HepG2 (cell line): ENCODE measurements around the gene ACAD11. TPM values are rescaled to one million over a fixed set of nuclear protein-coding genes. Genes with fewer than 3 reads are reported as not detected.

Source experiments
- ARNT ChIP-seq: fragments of 450-650 bp; IDR thresholded peaks from 2 replicates; pipeline ENCODE4 v1.6.1; 2017
- DNMT3B ChIP-seq: conservative IDR thresholded peaks from 2 replicates; pipeline ENCODE4 v1.6.1; 2016; ENCODE audit warnings: missing biosample characterization, control low read depth
- DPF2 ChIP-seq: sonication (generic); formaldehyde crosslinking; IDR thresholded peaks from 2 replicates; pipeline ENCODE4 v1.4.0; 2020; ENCODE audit warnings: mild to moderate bottlenecking, low read depth, missing genetic modification reagents, borderline replicate concordance
- GPN1 ChIP-seq: sonication (generic); formaldehyde crosslinking; IDR thresholded peaks from 2 replicates; pipeline ENCODE4 v1.5.1; 2020; ENCODE audit warnings: missing genetic modification reagents, borderline replicate concordance
- HNF1B ChIP-seq: sonication (generic); formaldehyde crosslinking; IDR thresholded peaks from 2 replicates; pipeline ENCODE4 v1.5.1; 2020; ENCODE audit warnings: mild to moderate bottlenecking, moderate library complexity, missing genetic modification reagents
- HNF4G ChIP-seq, 2 experiments: sonication (generic) in 1 of 2; formaldehyde crosslinking in 1 of 2; IDR thresholded peaks; 2 replicates each; pipeline versions ENCODE4 v1.4.0 to v1.6.1; 2011 to 2020; ENCODE audit warnings: borderline replicate concordance in 2 of 2, low read depth in 2 of 2, mild to moderate bottlenecking in 2 of 2, low read length in 1 of 2, missing genetic modification reagents in 1 of 2, moderate library complexity in 1 of 2
- MED8 ChIP-seq: sonication (generic); formaldehyde crosslinking; IDR thresholded peaks from 2 replicates; pipeline ENCODE4 v1.8.1; 2023; ENCODE audit warnings: mild to moderate bottlenecking, missing genetic modification reagents; ENCODE audit not compliant: insufficient replicate concordance
- NFKB2 ChIP-seq: sonication (generic); formaldehyde crosslinking; IDR thresholded peaks from 2 replicates; pipeline ENCODE4 v1.4.0; 2020; ENCODE audit warnings: missing genetic modification reagents, borderline replicate concordance
- PAWR ChIP-seq: sonication (generic); formaldehyde crosslinking; IDR thresholded peaks from 2 replicates; pipeline ENCODE4 v1.4.0; 2020; ENCODE audit warnings: missing genetic modification reagents, mild to moderate bottlenecking, borderline replicate concordance
- PCBP1 ChIP-seq: fragments of 200-400 bp; formaldehyde crosslinking; IDR thresholded peaks from 2 replicates; pipeline ENCODE4 v1.6.1; 2017; ENCODE audit warnings: mild to moderate bottlenecking, low read depth, low read length, borderline replicate concordance
- RFX3 ChIP-seq: IDR thresholded peaks from 2 replicates; pipeline ENCODE4 v1.6.1; 2016; ENCODE audit warnings: missing biosample characterization, missing genetic modification reagents
- RORA ChIP-seq: sonication (generic); formaldehyde crosslinking; IDR thresholded peaks from 2 replicates; pipeline ENCODE4 v1.5.0; 2020; ENCODE audit warnings: mild to moderate bottlenecking, missing genetic modification reagents, moderate library complexity
- SATB2 ChIP-seq: sonication (generic); formaldehyde crosslinking; IDR thresholded peaks from 2 replicates; pipeline ENCODE4 v1.5.0; 2020; ENCODE audit warnings: missing genetic modification reagents
- SIX1 ChIP-seq: sonication (generic); formaldehyde crosslinking; IDR thresholded peaks from 2 replicates; pipeline ENCODE4 v1.4.0; 2020; ENCODE audit warnings: missing genetic modification reagents, borderline replicate concordance
- SP2 ChIP-seq: sonication (generic); formaldehyde crosslinking; IDR thresholded peaks from 2 replicates; pipeline ENCODE4 v1.5.1; 2020; ENCODE audit warnings: mild to moderate bottlenecking, missing genetic modification reagents
- ZC3H4 ChIP-seq: sonication (generic); formaldehyde crosslinking; IDR thresholded peaks from 2 replicates; pipeline ENCODE4 v1.4.0; 2020; ENCODE audit warnings: missing genetic modification reagents, borderline replicate concordance
- ZFYVE20 ChIP-seq: sonication (generic); formaldehyde crosslinking; IDR thresholded peaks from 2 replicates; pipeline ENCODE4 v1.8.0; 2023; ENCODE audit warnings: low read depth, mild to moderate bottlenecking, moderate library complexity, missing genetic modification reagents, borderline replicate concordance
- ZNF430 ChIP-seq: sonication (generic); formaldehyde crosslinking; IDR thresholded peaks from 2 replicates; pipeline ENCODE4 v1.9.0; 2021; ENCODE audit warnings: mild to moderate bottlenecking, missing genetic modification reagents
- ZNF432 ChIP-seq: sonication (generic); formaldehyde crosslinking; IDR thresholded peaks from 2 replicates; pipeline ENCODE4 v1.5.0; 2020; ENCODE audit warnings: missing genetic modification reagents, mild to moderate bottlenecking, borderline replicate concordance
- ZNF543 ChIP-seq: sonication (generic); formaldehyde crosslinking; IDR thresholded peaks from 2 replicates; pipeline ENCODE4 v1.4.0; 2020; ENCODE audit warnings: mild to moderate bottlenecking, missing genetic modification reagents
- ZNF547 ChIP-seq: sonication (generic); formaldehyde crosslinking; IDR thresholded peaks from 2 replicates; pipeline ENCODE4 v1.5.1; 2020; ENCODE audit warnings: mild to moderate bottlenecking, missing genetic modification reagents
- ZNF572 ChIP-seq: sonication (generic); formaldehyde crosslinking; IDR thresholded peaks from 2 replicates; pipeline ENCODE4 v1.5.1; 2020; ENCODE audit warnings: mild to moderate bottlenecking, missing genetic modification reagents
- ZNF660 ChIP-seq: sonication (generic); formaldehyde crosslinking; IDR thresholded peaks from 2 replicates; pipeline ENCODE4 v1.5.1; 2020; ENCODE audit warnings: mild to moderate bottlenecking, low read depth, missing genetic modification reagents, borderline replicate concordance
- polyA plus RNA-seq, 8 experiments: library from polyadenylated mRNA; depleted of rRNA in 3 of 8; stranded (reverse) in 7 of 8; unstranded in 1 of 8; fragments of >200 nt; fragmentation: Illumina TruSeq in 4 of 8; extraction: Trizol in 4 of 8; gene quantifications; 2 replicates each; pipeline versions ENCODE4 v1.2.1 to v1.2.3, GENCODE V29; 2011 to 2016; ENCODE audit warnings: low read depth in 4 of 8, missing spikeins in 1 of 8, mixed read lengths in 1 of 8; ENCODE audit not compliant: insufficient read depth in 1 of 8
- total RNA-seq, 5 experiments: library from RNA; depleted of rRNA; stranded (reverse); fragments of >200 nt; fragmentation: Illumina TruSeq; extraction: Trizol; gene quantifications; 2 replicates each; pipeline ENCODE4 v1.2.3, GENCODE V29; 2016; ENCODE audit warnings: low read depth in 1 of 5
- TF ChIP-seq, protein P1 (sequence below): IDR thresholded peaks from 2 replicates; pipeline ENCODE4 v1.6.1; 2016
- TF ChIP-seq, protein P2 (sequence below): sonication (generic); formaldehyde crosslinking; IDR thresholded peaks from 2 replicates; pipeline ENCODE4 v1.4.0; 2020; ENCODE audit warnings: mild to moderate bottlenecking, missing genetic modification reagents
- TF ChIP-seq, protein P3 (sequence below): sonication (generic); formaldehyde crosslinking; IDR thresholded peaks from 2 replicates; pipeline ENCODE4 v1.5.0; 2020; ENCODE audit warnings: missing genetic modification reagents

Gene ACAD11
- total and polyA plus RNA-seq, 2 of the 13 experiments (the other 11 are each of a cell fraction or from before 2014, with no cell fraction given), result 30.6 to 56.9 TPM

GRCh38 chr3:132660052-132660810, 622 bp upstream of the ACAD11 start, which contains the start of gene UBA5 (continued):
- TF ChIP-seq, protein P1, sequence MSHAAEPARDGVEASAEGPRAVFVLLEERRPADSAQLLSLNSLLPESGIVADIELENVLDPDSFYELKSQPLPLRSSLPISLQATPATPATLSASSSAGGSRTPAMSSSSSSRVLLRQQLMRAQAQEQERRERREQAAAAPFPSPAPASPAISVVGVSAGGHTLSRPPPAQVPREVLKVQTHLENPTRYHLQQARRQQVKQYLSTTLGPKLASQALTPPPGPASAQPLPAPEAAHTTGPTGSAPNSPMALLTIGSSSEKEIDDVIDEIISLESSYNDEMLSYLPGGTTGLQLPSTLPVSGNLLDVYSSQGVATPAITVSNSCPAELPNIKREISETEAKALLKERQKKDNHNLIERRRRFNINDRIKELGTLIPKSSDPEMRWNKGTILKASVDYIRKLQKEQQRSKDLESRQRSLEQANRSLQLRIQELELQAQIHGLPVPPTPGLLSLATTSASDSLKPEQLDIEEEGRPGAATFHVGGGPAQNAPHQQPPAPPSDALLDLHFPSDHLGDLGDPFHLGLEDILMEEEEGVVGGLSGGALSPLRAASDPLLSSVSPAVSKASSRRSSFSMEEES (CRISPR knock-in tag), result no peak
- TF ChIP-seq ZNF547 (CRISPR knock-in tag), result peak; percentile 62; the same call in 1 of the 2 replicates
- TF ChIP-seq MED8 (CRISPR knock-in tag), result peak; percentile 83
- TF ChIP-seq ZC3H4 (CRISPR knock-in tag), result no peak
- no peak for TF ChIP-seq RFX3 (CRISPR knock-in tag)
- 0 out of 2 replicates have a peak, but pooled peaks have one; percentile 21 for TF ChIP-seq DNMT3B (CRISPR knock-in tag)
- peak; percentile 34; the same call in 1 of the 2 replicates for TF ChIP-seq SP2 (CRISPR knock-in tag)
- TF ChIP-seq HNF1B (CRISPR knock-in tag), result peak; percentile 46
- no peak for TF ChIP-seq ARNT
- TF ChIP-seq PAWR (CRISPR knock-in tag), result no peak
- TF ChIP-seq, protein P2, sequence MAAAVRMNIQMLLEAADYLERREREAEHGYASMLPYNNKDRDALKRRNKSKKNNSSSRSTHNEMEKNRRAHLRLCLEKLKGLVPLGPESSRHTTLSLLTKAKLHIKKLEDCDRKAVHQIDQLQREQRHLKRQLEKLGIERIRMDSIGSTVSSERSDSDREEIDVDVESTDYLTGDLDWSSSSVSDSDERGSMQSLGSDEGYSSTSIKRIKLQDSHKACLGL (CRISPR knock-in tag), result peak; percentile 66
- TF ChIP-seq NFKB2 (CRISPR knock-in tag), result no peak
- TF ChIP-seq ZNF543 (CRISPR knock-in tag), result no peak
- TF ChIP-seq ZNF432 (CRISPR knock-in tag), result no peak
- TF ChIP-seq DPF2 (CRISPR knock-in tag), result no peak
- TF ChIP-seq ZNF660 (CRISPR knock-in tag), result no peak; the same call in 1 of the 2 replicates
- TF ChIP-seq RORA, result no peak
- TF ChIP-seq SIX1 (CRISPR knock-in tag), result no peak
- no peak for TF ChIP-seq PCBP1
- no peak for TF ChIP-seq GPN1
- 0 out of 2 replicates have a peak, but pooled peaks have one; percentile 42 for TF ChIP-seq ZNF572 (CRISPR knock-in tag)
- no peak for TF ChIP-seq ZFYVE20
- TF ChIP-seq HNF4G (IDR thresholded peaks at IDR 0.05; ENCODE audit: borderline replicate concordance, low read depth, low read length), result no peak
- TF ChIP-seq HNF4G (CRISPR knock-in tag; IDR thresholded peaks at IDR 0.05; ENCODE audit: borderline replicate concordance, low read depth), result no peak
- TF ChIP-seq, protein P3, sequence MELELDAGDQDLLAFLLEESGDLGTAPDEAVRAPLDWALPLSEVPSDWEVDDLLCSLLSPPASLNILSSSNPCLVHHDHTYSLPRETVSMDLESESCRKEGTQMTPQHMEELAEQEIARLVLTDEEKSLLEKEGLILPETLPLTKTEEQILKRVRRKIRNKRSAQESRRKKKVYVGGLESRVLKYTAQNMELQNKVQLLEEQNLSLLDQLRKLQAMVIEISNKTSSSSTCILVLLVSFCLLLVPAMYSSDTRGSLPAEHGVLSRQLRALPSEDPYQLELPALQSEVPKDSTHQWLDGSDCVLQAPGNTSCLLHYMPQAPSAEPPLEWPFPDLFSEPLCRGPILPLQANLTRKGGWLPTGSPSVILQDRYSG, result no peak
- TF ChIP-seq ZNF430, result no peak; the same call in 1 of the 2 replicates
- TF ChIP-seq SATB2 (CRISPR knock-in tag), result peak; percentile 55; the same call in 1 of the 2 replicates
